T-cell (primary cell): Measurements from ENCODE around the gene ZDHHC14. TPM values are rescaled to one million over a fixed set of nuclear protein-coding genes. Genes with fewer than 3 reads are reported as not detected.
"Not testable (repeated sequence)": the region's sequence is repeated elsewhere in the genome, so short reads cannot be mapped to it uniquely, and the experiment has no call there.

ENCODE experiments used
- ATAC-seq, 4 experiments: fragments of 200-7000 bp in 3 of 4; fragments of 150-1000 bp in 1 of 4; cut with Tn5 transposase; replicated peaks in 1 of 4; 1 replicate in 3 of 4; 2 replicates in 1 of 4; pipeline ENCODE4 v1.10.0; 2021; ENCODE audit warnings: moderate library complexity in 3 of 4, mild to moderate bottlenecking in 2 of 4, moderate number of reproducible peaks in 1 of 4
- CTCF ChIA-PET, 2 donors: fragments of 300-600 bp; sonication (Branson Sonifier 250); formaldehyde crosslinking; loops; one replicate each; lab custom pipeline; 2022; ENCODE audit warnings: antibody characterized with exemption in 2 of 2; lab: Charles Lee
- POLR2A ChIA-PET, 2 donors: fragments of 300-600 bp; sonication (Branson Sonifier 250); formaldehyde crosslinking; loops; one replicate each; lab custom pipeline; 2022; ENCODE audit warnings: antibody characterized with exemption in 2 of 2; lab: Charles Lee
- DNase-seq, 35 experiments: peaks; one replicate each; pipeline versions ENCODE4 v3.0.0 to v3.0.0-alpha.2; 2013 to 2023
- H3K27ac ChIP-seq: one replicate; pipeline ENCODE4 v1.5.1; 2013; ENCODE audit warnings: low read length
- H3K27me3 ChIP-seq, 2 experiments: replicated peaks in 1 of 2; 1 replicate in 1 of 2; 2 replicates in 1 of 2; pipeline versions ENCODE4 v1.6.1 to v1.7.0; 2013; ENCODE audit warnings: low read length in 1 of 2, mixed read lengths in 1 of 2; ENCODE audit not compliant: control insufficient read depth in 2 of 2, insufficient read depth in 2 of 2; ENCODE audit errors: extremely low read depth in 1 of 2
- H3K36me3 ChIP-seq, 2 donors: 1 replicate in 1 of 2; 2 replicates in 1 of 2; pipeline versions ENCODE4 v1.6.1 to v1.7.0; 2013; ENCODE audit warnings: low read length in 1 of 2; ENCODE audit not compliant: control insufficient read depth in 2 of 2, insufficient read depth in 1 of 2; ENCODE audit errors: extremely low read depth in 1 of 2
- H3K4me1 ChIP-seq, 2 experiments: 1 replicate in 1 of 2; 2 replicates in 1 of 2; pipeline versions ENCODE4 v1.6.1 to v1.7.0; 2013; ENCODE audit warnings: low read length in 2 of 2, mixed read lengths in 1 of 2; ENCODE audit not compliant: insufficient read depth in 2 of 2, control insufficient read depth in 1 of 2; ENCODE audit errors: extremely low read depth in 1 of 2
- H3K4me3 ChIP-seq, 2 donors: 1 replicate in 1 of 2; 2 replicates in 1 of 2; pipeline versions ENCODE4 v1.5.1 to v1.7.0; 2013; ENCODE audit warnings: mild to moderate bottlenecking in 2 of 2, low read length in 1 of 2, moderate library complexity in 1 of 2; ENCODE audit not compliant: control insufficient read depth in 1 of 2; ENCODE audit errors: extremely low read depth in 1 of 2
- H3K9me3 ChIP-seq: 2 replicates; pipeline ENCODE4 v1.7.0; 2013
- H3K27ac Mint-ChIP-seq, 2 donors: one replicate each; pipeline ENCODE4 v1.8.0; 2020 to 2021; ENCODE audit warnings: mild to moderate bottlenecking in 2 of 2, mixed read lengths in 2 of 2
- H3K27me3 Mint-ChIP-seq, 2 donors: one replicate each; pipeline ENCODE4 v1.8.0; 2021 to 2022; ENCODE audit warnings: mixed read lengths in 2 of 2
- H3K36me3 Mint-ChIP-seq: one replicate; pipeline ENCODE4 v1.8.0; 2021; ENCODE audit warnings: mixed read lengths
- H3K4me1 Mint-ChIP-seq, 3 donors: one replicate each; pipeline ENCODE4 v1.8.0; 2020 to 2022; ENCODE audit warnings: mixed read lengths in 3 of 3, mild to moderate bottlenecking in 1 of 3
- H3K4me3 Mint-ChIP-seq, 3 donors: one replicate each; pipeline ENCODE4 v1.8.0; 2020 to 2022; ENCODE audit warnings: mild to moderate bottlenecking in 3 of 3, mixed read lengths in 3 of 3, moderate library complexity in 3 of 3
- H3K9me3 Mint-ChIP-seq, 3 donors: one replicate each; pipeline ENCODE4 v1.8.0; 2020 to 2022; ENCODE audit warnings: mixed read lengths in 3 of 3
- WGBS: methylation state at CpG from one replicate; pipeline ENCODE4 v1.1.5; 2013; ENCODE audit warnings: missing lambda C conversion rate; ENCODE audit not compliant: insufficient coverage; 5-methylcytosine and 5-hydroxymethylcytosine counted together
- total RNA-seq, 35 experiments: library from RNA in 6 of 35; stranded (reverse) in 6 of 35; fragments of 120-200 nt in 1 of 35; gene quantifications; one replicate each; pipeline versions ENCODE4 v1.2.1 to v1.2.4 and lab custom pipeline; 2013 to 2026

ZDHHC14 gene
- total RNA-seq, 5 donors from 2014 or later (not counting 1 experiment from before 2014, with no cell fraction given): 2.1 to 3.7 (median 2.6) TPM

GRCh38 chr6:157460182-157460999 lies 79.4 kb downstream of the ZDHHC14 start:
- Mint-ChIP-seq H3K4me3 (no peak overlapping the region), H3K36me3 (no peaks in the 10 kb centered on the region), H3K27ac (no peak overlapping the region), H3K9me3 (no peaks in the 10 kb centered on the region), H3K4me1 (peaks cover 14 to 33% (median 21%) of the 10 kb centered on the region in 3 donors), H3K27me3 (no peaks in the 10 kb centered on the region)
- ATAC-seq (no peak), DNase-seq (no peak)
- POLR2A ChIA-PET: interaction anchor here in 1 of 2 donors (0.6 kb wide), 1 partner anchor 1965 kb away, joined by 6 read pairs; no protein-coding TSS in a partner anchor
- H3K9me3 ChIP-seq: no peaks in the 10 kb centered on the region
- CTCF ChIA-PET: no interaction called here
- peaks cover 0 to 2% of the 10 kb centered on the region in 2 donors for H3K36me3 ChIP-seq
- H3K27me3 ChIP-seq: no peaks in the 10 kb centered on the region
- H3K4me1 ChIP-seq: peaks cover 7 to 24% of the 10 kb centered on the region in 2 experiments
- H3K4me3 ChIP-seq: no peak overlapping the region
- 62% methylated on average over 2 of the region's 9 CpGs for WGBS
- H3K27ac ChIP-seq: no peak overlapping the region

GRCh38 chr6:157461000-157461915 lies 80.3 kb downstream of the ZDHHC14 start:
- Mint-ChIP-seq H3K4me3 (no peak overlapping the region), H3K27ac (no peak overlapping the region), H3K27me3 (no peaks in the 10 kb centered on the region), H3K36me3 (no peaks in the 10 kb centered on the region), H3K9me3 (no peaks in the 10 kb centered on the region), H3K4me1 (peaks cover 5 to 25% (median 18%) of the 10 kb centered on the region in 3 donors)
- Histone ChIP-seq H3K4me3 (no peak overlapping the region), H3K36me3 (peaks cover 0 to under 1% of the 10 kb centered on the region in 2 donors), H3K27me3 (no peaks in the 10 kb centered on the region), H3K4me1 (peaks cover 1 to 20% of the 10 kb centered on the region in 2 experiments), H3K27ac (no peak overlapping the region), H3K9me3 (no peaks in the 10 kb centered on the region)
- ChIA-PET POLR2A (interaction anchor here in 1 of 2 donors (0.6 kb wide), 1 partner anchor 106 kb away, joined by 3 read pairs; no protein-coding TSS in a partner anchor), CTCF (no interaction called here)
- DNase-seq: peak in 27 of 35 experiments; percentile 2 to 56 (median 20)
- 77% methylated on average over 12 of the region's 17 CpGs for WGBS
- ATAC-seq: peak in 2 of 4 experiments; percentile 19 to 73

- Histone ChIP-seq H3K27ac (no peak overlapping the region), H3K4me3 (no peak overlapping the region), H3K27me3 (no peaks in the 10 kb centered on the region), H3K4me1 (peaks cover 0 to 11% of the 10 kb centered on the region in 2 experiments), H3K36me3 (no peaks in the 10 kb centered on the region), H3K9me3 (no peaks in the 10 kb centered on the region)
- Mint-ChIP-seq H3K4me1 (peaks cover 0 to 18% (median 11%) of the 10 kb centered on the region in 3 donors), H3K4me3 (no peak overlapping the region), H3K27ac (no peak overlapping the region), H3K27me3 (no peaks in the 10 kb centered on the region), H3K36me3 (no peaks in the 10 kb centered on the region), H3K9me3 (no peaks in the 10 kb centered on the region)
- CTCF ChIA-PET: no interaction called here
- DNase-seq: no peak
- POLR2A ChIA-PET: no interaction called here
- WGBS: 98% methylated on average over 5 of the region's 6 CpGs
- no peak for ATAC-seq
Measured at GRCh38 chr6:157462956-157463742, 82.2 kb downstream of the ZDHHC14 start.

- H3K4me3 ChIP-seq, H3K36me3 ChIP-seq, H3K27ac Mint-ChIP-seq, H3K27me3 Mint-ChIP-seq, H3K9me3 ChIP-seq, H3K4me3 Mint-ChIP-seq, CTCF ChIA-PET, H3K27ac ChIP-seq, ATAC-seq, POLR2A ChIA-PET, H3K36me3 Mint-ChIP-seq, H3K27me3 ChIP-seq, DNase-seq, H3K9me3 Mint-ChIP-seq: not testable (repeated sequence)
- peaks cover 0 to 11% of the 10 kb centered on the region in 2 experiments for H3K4me1 ChIP-seq
- peaks cover 0 to 18% (median 11%) of the 10 kb centered on the region in 3 donors for H3K4me1 Mint-ChIP-seq
- WGBS: 100% methylated on average over 1 of the region's 4 CpGs
Measured at GRCh38 chr6:157463743-157464135, 82.7 kb downstream of the ZDHHC14 start.

GRCh38 chr6:157464653-157465535 lies 83.9 kb downstream of the ZDHHC14 start:
- Histone ChIP-seq H3K4me3 (no peak overlapping the region), H3K36me3 (no peaks in the 10 kb centered on the region), H3K4me1 (peaks cover 0 to 11% of the 10 kb centered on the region in 2 experiments), H3K9me3 (no peaks in the 10 kb centered on the region), H3K27me3 (no peaks in the 10 kb centered on the region), H3K27ac (no peak overlapping the region)
- no peaks in the 10 kb centered on the region for H3K27me3 Mint-ChIP-seq
- no peaks in the 10 kb centered on the region for H3K9me3 Mint-ChIP-seq
- peaks cover 0 to 15% (median 8%) of the 10 kb centered on the region in 3 donors for H3K4me1 Mint-ChIP-seq
- no peak overlapping the region for H3K4me3 Mint-ChIP-seq
- no peaks in the 10 kb centered on the region for H3K36me3 Mint-ChIP-seq
- H3K27ac Mint-ChIP-seq: no peak overlapping the region
- DNase-seq: no peak
- CTCF ChIA-PET: no interaction called here
- POLR2A ChIA-PET: no interaction called here
- no peak for ATAC-seq
- 94% methylated on average over 8 of the region's 11 CpGs for WGBS
